ENCODE results near the gene NDUFB10.
"Not testable (repeated sequence)": the region's sequence is repeated elsewhere in the genome, so short reads cannot be mapped to it uniquely, and the experiment has no call there.

Gene NDUFB10

DNA sequence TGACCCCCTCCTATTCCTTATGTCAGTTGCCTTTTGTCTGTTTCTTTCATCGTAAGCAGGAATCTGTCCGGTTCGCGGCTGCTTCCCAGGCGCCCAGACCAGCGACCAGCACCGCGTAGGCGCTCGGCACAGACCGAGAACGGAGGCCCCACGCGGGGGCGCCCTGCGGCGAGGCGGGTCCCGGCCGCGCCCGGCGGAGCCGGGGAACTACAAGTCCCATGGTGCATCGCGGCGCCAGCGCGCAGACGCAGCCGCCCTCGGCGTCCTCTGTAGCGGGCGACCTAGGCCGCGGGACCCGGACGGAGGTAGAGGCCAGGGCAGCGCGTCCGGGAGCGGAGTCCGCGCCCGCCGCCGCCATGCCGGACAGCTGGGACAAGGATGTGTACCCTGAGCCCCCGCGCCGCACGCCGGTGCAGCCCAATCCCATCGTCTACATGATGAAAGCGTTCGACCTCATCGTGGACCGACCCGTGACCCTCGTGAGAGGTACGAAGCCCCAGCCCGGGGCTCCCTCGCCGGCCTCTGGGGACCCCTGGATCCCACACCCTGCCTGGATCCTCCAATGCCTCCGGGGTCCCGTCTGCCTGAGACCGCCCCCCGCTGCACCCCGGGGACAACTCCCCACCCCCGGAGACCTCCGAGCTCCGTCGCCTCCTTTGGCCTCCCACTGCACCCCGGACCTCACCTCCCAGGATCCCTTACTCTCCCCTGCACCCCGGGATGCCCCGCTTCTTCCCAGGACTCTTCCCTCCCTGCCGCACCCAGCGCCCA is at the start of gene NDUFB10:
TSS of gene NDUFB10 (plus strand) at position 270 of the 771 bp plus-strand sequence. CDS start at position 357, 87 bp downstream.
- peak; percentile 72 for DNase-seq

DNA sequence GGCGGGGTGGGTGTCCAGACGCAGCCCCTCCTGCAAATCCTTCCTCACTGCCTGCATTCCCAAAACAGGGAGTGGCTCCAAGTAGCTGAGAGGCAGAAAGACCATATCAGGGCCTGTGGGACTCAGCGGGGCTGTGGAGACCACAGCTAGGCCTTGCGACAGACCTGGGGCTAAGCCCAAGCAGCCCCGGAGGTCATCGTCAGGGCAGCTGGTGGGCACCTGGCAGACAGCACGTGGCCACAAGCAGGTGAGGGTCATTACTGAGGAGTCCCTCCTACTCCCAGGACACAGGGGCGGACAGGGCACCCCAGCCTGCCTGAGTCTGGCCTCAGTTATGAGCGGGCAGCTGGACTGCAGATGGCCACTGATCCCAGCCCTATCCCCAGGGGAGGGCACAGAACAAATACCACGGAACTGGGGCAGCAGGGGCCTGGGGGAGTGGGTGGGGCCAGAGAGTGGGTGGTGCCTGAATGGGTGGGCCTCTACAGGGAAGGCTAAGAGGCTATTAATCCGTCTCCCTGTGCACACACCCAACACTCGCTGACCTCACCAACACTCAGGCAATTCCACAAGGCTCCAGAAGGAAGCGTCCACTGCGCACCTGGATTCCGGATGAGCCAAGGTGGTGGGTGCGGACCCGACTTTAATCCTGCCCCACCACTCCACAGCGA is 49.6 kb upstream of the NDUFB10 start:
- DNase-seq = peak; percentile 68

DNA sequence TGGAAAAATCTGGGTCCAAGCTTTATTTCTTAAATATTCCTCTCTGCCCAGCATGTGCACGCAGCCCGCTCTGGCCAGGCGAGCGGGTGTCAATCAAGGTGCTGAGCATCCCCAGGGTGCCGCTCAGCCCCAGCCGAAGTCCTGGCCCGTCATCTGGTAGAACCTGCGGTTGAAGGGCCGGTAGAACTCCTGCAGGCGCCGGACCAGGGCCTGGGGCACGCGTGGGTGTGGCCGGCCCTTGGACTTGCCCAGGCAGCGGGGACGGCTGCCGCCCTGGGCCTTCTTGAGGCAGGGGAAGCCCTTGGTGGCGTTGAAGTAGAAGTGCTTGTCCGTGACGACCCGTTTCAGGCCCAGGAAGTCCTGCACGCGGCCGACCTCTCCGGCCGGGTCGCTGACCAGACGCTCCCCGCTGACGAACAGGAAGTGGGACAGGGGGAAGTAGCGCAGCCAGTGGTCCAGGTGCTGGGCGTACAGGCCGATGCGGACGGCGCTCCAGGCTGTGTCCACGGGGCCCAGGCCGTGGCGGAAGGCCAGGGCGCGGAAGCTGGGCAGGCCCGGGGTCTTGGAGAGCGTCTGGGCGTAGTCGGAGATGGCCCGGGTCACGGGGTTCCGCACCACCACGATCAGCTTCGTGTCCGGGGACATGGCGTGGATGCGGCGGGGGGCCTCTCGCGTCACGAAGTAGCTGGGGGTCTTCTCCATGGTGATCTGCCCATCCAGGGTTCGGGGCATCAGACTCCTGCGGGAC is 47.7 kb upstream of the NDUFB10 start:
- DNase-seq = no peak

DNA sequence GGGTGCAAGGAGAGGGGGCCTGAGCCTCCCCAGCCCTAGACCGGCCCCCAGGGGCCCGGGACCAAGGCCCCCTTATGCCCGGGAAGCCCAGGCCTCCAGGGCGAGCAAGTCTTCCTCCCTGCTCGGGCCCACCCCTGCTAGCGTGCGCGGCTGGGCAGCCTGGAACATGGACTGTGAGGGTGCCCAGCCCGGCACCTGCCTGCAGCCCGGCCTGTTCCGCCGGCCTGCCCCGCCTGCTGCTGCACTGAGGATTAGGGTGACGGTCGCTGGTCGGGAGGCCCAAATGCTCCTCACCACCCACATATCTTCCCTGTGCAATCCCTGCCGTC is 47.2 kb upstream of the NDUFB10 start:
- no peak for DNase-seq

- DNase-seq = peak; percentile 83
Measured at GRCh38 chr16:1913327-1914083, 45.8 kb upstream of the NDUFB10 start.

DNA sequence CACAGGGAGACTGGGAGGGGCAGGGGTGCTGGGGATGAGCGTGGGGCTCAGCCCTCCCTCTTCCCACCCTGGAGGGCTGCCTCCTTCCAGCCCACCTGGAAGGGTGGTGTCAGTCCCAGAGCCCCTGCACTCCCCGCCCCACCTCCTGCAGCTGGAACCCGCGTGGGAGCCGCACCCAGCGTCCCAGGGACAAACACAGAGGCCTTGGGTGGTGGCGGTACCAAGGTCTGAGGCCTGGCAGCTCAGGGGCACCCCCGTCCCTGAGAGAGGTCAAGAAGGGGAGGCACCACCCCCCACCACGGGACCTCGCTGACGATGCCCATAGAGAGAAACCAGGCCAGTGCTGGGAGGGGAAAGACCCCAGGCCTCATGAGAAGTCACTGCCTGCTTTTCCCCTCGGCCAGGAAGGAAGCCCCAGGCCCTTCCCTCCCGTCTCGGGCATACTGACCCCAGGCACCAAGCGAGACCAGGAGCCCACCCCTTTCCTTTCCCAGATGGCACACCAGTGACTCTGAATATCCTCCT is 45.2 kb upstream of the NDUFB10 start:
- no peak for DNase-seq

GRCh38 chr16:1914988-1915387 is 44.4 kb upstream of the NDUFB10 start:
- no peak for DNase-seq

DNA sequence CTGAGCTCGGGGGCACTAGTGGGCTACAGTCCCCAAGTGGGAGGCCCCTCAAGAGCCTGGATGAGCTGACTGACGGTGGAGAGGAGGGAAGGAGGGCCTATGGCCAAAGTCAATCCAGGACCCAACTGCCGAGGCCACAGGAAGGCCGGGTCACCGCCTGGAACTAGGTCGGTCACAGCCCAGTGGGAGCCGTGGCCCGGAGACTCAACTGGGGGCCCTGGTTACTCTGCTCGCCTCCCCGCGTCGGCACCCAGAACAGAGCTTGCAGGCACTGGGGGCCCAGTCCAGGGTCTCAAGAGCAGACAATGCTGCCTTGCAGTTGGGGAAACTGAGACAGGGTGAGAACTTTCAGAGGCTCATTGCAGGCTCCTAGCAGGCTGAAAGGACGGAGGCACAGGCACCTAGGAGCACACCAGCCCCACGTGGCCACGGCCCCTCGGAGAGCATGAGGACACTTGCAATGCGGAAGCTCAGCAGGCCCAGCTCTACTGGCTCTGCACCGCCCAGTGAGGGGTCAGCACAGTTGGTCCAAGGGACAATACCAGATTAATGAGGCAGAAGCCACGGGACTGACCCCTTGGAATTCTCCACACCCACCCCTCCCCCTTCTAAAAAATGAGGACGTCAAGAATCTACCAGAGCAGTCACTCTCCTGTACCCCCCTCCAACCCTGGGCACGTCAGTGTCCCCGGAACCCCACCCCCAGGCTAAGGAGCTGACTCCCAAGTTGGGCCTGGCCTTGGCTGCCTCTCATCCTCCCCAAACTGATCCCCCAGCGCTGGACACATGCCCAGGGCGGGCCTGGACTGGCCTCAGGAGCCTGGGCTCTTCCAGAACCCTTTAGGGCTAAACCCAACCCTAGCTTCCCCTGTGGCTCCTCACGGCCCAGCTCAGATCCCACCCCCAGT is 43.4 kb upstream of the NDUFB10 start:
- no peak for DNase-seq

DNA sequence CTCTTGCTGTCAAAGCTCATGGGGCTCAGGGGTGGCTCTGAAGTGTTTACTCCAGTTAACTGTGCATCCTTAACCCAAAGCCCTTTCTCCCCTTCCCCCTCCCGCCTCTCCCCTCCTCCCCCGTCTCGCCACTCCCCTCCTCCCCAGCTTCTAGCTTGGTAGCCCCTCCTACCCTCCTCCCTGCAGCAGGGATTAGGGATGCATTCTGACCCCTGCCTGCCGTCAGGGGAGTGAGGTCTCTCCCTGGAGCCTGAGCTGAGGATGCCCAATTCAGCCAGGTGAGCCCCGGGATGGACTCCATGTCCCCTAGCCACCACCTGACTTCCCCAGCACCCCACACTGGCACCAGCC is 42.7 kb upstream of the NDUFB10 start:
- DNase-seq = no peak

- no peak for DNase-seq
Measured at GRCh38 chr16:1917056-1917664, 42.2 kb upstream of the NDUFB10 start.

- DNase-seq = no peak
Measured at GRCh38 chr16:1917665-1918350, 41.5 kb upstream of the NDUFB10 start.

DNA sequence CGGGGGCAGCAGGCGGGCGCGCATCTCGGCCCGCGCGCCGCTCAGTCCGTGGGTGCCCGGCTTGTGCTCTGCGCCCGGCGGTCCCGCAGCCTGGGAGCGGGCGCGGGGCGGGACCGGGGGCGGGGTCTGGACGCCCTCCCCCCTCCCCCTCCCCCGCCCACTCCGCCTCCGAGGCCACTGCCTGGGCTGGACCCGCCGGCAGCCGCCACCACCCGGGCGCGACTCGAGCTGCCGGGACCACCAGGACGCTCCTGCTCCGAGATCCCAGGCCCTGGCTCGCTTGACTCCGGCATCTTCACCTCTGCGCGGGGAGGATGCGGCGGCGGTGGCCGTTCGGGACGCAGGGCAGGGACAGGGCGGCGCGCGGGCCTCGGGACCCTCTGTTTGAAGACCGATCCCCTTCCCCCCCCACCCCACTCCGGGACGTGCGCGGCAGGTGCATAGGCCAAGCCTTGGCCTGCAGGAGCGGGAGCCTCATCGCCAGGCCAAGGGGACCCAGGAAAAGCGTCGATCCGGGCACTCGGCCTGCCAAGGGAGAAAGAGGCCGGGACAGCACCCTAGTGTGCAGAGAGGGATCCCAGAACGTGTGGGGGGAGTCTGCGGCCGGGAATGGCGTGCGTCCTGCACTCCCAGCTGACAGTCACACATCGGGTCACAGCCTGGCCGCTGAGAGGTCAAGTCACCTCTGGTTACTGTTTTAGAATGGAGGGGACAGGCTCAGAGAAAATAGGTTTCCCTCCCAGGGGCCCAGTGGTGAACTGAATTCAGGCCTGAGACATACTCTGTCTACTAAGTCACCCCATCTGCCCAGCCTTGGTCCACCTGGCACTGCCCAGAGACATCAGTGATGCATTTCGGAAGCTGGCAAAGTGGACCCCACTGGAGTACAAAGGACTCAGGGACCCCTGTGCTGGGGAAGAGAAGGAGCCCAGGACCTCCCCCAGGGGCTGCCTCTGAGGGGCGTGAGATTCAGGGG is 40.7 kb upstream of the NDUFB10 start, which contains the start of gene HS3ST6:
TSS of gene HS3ST6 (minus strand) at position 65 of the 976 bp plus-strand sequence. CDS start 92 bp downstream, outside the sequence.
- DNase-seq = no peak

GRCh38 chr16:1919327-1919998 is 39.9 kb upstream of the NDUFB10 start:
- no peak for DNase-seq

GRCh38 chr16:1920122-1920521 is 39.2 kb upstream of the NDUFB10 start:
- not testable (repeated sequence) for DNase-seq

GRCh38 chr16:1920727-1921171 is 38.6 kb upstream of the NDUFB10 start:
- DNase-seq = no peak

- DNase-seq = no peak
Measured at GRCh38 chr16:1922357-1922756, 37.0 kb upstream of the NDUFB10 start.

GRCh38 chr16:1923299-1924034 is 35.9 kb upstream of the NDUFB10 start:
- peak; percentile 51 for DNase-seq

- DNase-seq = no peak
Measured at GRCh38 chr16:1924095-1924494, 35.2 kb upstream of the NDUFB10 start.
